Activated naive CD4-positive, alpha-beta T cell treated with anti-CD3 and anti-CD28 coated beads for 36 hours (primary cell): Measurements from ENCODE around the gene PCDH8. TPM values are rescaled to one million over a fixed set of nuclear protein-coding genes. Genes with fewer than 3 reads are reported as not detected.
A peak's percentile ranks its signal among the peaks of the same experiment; 100 is the strongest.

Experiments used
- CTCF ChIA-PET: fragments of 350-600 bp; sonication (Branson Sonifier 250); formaldehyde crosslinking; loops from one replicate; lab custom pipeline; 2021; ENCODE audit warnings: antibody characterized with exemption; lab: Charles Lee
- DNase-seq: peaks from one replicate; pipeline ENCODE4 v3.0.0-alpha.2; 2020
- H3K27ac Mint-ChIP-seq: one replicate; pipeline ENCODE4 v1.8.0; 2021; ENCODE audit warnings: mild to moderate bottlenecking, mixed read lengths
- H3K27me3 Mint-ChIP-seq: one replicate; pipeline ENCODE4 v1.8.0; 2021; ENCODE audit warnings: low read depth, mixed read lengths
- H3K36me3 Mint-ChIP-seq: one replicate; pipeline ENCODE4 v1.8.0; 2021; ENCODE audit warnings: low read depth, mixed read lengths
- H3K4me1 Mint-ChIP-seq: one replicate; pipeline ENCODE4 v1.8.0; 2021; ENCODE audit warnings: low read depth, mixed read lengths
- H3K4me3 Mint-ChIP-seq: one replicate; pipeline ENCODE4 v1.8.0; 2021; ENCODE audit warnings: mild to moderate bottlenecking, moderate library complexity, mixed read lengths
- H3K9me3 Mint-ChIP-seq: one replicate; pipeline ENCODE4 v1.8.0; 2021; ENCODE audit warnings: mixed read lengths
- intact Hi-C: fragments of 100-400 bp; cut with micrococcal nuclease; formaldehyde crosslinking; loops from one replicate; pipeline ENCODE4 v1.15.1; 2023
- total RNA-seq, 2 experiments: library from RNA; stranded (reverse); gene quantifications; one replicate each; pipeline ENCODE4 v1.2.3, GENCODE V29; 2021

Gene PCDH8
- total RNA-seq, 2 experiments from 2014 or later: not detected

GRCh38 chr13:52870143-52870542, 21.7 kb upstream of the PCDH8 start:
- Mint-ChIP-seq H3K27me3 (peaks cover 17% of the 10 kb centered on the region), H3K9me3 (peaks cover 4% of the 10 kb centered on the region), H3K4me3 (no peak overlapping the region), H3K27ac (no peak overlapping the region), H3K36me3 (no peaks in the 10 kb centered on the region), H3K4me1 (no peaks in the 10 kb centered on the region)
- intact Hi-C loops: no loop called here
- CTCF ChIA-PET: no interaction called here
- no peak for DNase-seq

GRCh38 chr13:52869621-52870020, 21.2 kb upstream of the PCDH8 start:
- CTCF ChIA-PET: no interaction called here
- Mint-ChIP-seq H3K27me3 (peaks cover 17% of the 10 kb centered on the region), H3K9me3 (peaks cover 2% of the 10 kb centered on the region), H3K4me1 (no peaks in the 10 kb centered on the region), H3K27ac (no peak overlapping the region), H3K4me3 (no peak overlapping the region), H3K36me3 (no peaks in the 10 kb centered on the region)
- intact Hi-C loops: no loop called here
- DNase-seq: no peak

GRCh38 chr13:52869050-52869449, 20.6 kb upstream of the PCDH8 start:
- Mint-ChIP-seq H3K27ac (no peak overlapping the region), H3K4me1 (no peaks in the 10 kb centered on the region), H3K9me3 (peaks cover 1% of the 10 kb centered on the region), H3K4me3 (no peak overlapping the region), H3K36me3 (no peaks in the 10 kb centered on the region), H3K27me3 (peaks cover 17% of the 10 kb centered on the region)
- no peak for DNase-seq
- intact Hi-C loops: no loop called here
- CTCF ChIA-PET: no interaction called here

GRCh38 chr13:52868190-52868589, 19.8 kb upstream of the PCDH8 start:
- Mint-ChIP-seq H3K4me3 (no peak overlapping the region), H3K36me3 (no peaks in the 10 kb centered on the region), H3K9me3 (no peaks in the 10 kb centered on the region), H3K4me1 (no peaks in the 10 kb centered on the region), H3K27me3 (peaks cover 17% of the 10 kb centered on the region), H3K27ac (no peak overlapping the region)
- intact Hi-C loops: no loop called here
- no peak for DNase-seq
- CTCF ChIA-PET: no interaction called here

GRCh38 chr13:52864941-52865340, 16.5 kb upstream of the PCDH8 start:
- no peak overlapping the region for H3K4me3 Mint-ChIP-seq
- CTCF ChIA-PET: interaction anchor here (0.9 to 1.0 kb wide), 2 partner anchors 13 to 162 kb away, joined by 3 to 5 read pairs; no protein-coding TSS in a partner anchor
- H3K9me3 Mint-ChIP-seq: no peaks in the 10 kb centered on the region
- intact Hi-C loops: no loop called here
- no peak for DNase-seq
- peaks cover 5% of the 10 kb centered on the region for H3K27me3 Mint-ChIP-seq
- no peaks in the 10 kb centered on the region for H3K36me3 Mint-ChIP-seq
- no peak overlapping the region for H3K27ac Mint-ChIP-seq
- no peaks in the 10 kb centered on the region for H3K4me1 Mint-ChIP-seq

- intact Hi-C loops: loop anchor here (1.0 kb wide), 1 partner anchor 106 kb away; no protein-coding TSS in a partner anchor
- CTCF ChIA-PET: no interaction called here
- peaks cover 3% of the 10 kb centered on the region for H3K27me3 Mint-ChIP-seq
- H3K4me3 Mint-ChIP-seq: no peak overlapping the region
- no peak overlapping the region for H3K27ac Mint-ChIP-seq
- no peaks in the 10 kb centered on the region for H3K4me1 Mint-ChIP-seq
- DNase-seq: peak; percentile 35
- no peaks in the 10 kb centered on the region for H3K36me3 Mint-ChIP-seq
- no peaks in the 10 kb centered on the region for H3K9me3 Mint-ChIP-seq
These were observed 14.1 kb upstream of the PCDH8 start for GRCh38 chr13:52862358-52863206.

- CTCF ChIA-PET: interaction anchor here (1.3 kb wide), 1 partner anchor 12 kb away, joined by 3 read pairs; no protein-coding TSS in a partner anchor
- Mint-ChIP-seq H3K4me1 (peaks cover 25% of the 10 kb centered on the region), H3K27me3 (peaks cover 78% of the 10 kb centered on the region), H3K27ac (no peak overlapping the region), H3K4me3 (no peak overlapping the region), H3K36me3 (peaks cover 5% of the 10 kb centered on the region), H3K9me3 (no peaks in the 10 kb centered on the region)
- intact Hi-C loops: no loop called here
- DNase-seq: no peak
These were observed 4.0 kb upstream of the PCDH8 start for GRCh38 chr13:52852444-52852843.

- intact Hi-C loops: loop anchor here (2.0 kb wide), 1 partner anchor 117 kb away; no protein-coding TSS in a partner anchor
- peaks cover 5% of the 10 kb centered on the region for H3K36me3 Mint-ChIP-seq
- peak overlapping the region; percentile 63 for H3K4me3 Mint-ChIP-seq
- H3K9me3 Mint-ChIP-seq: no peaks in the 10 kb centered on the region
- no peak overlapping the region for H3K27ac Mint-ChIP-seq
- DNase-seq: peak; percentile 32
- peaks cover 26% of the 10 kb centered on the region for H3K4me1 Mint-ChIP-seq
- H3K27me3 Mint-ChIP-seq: peaks cover 76% of the 10 kb centered on the region
- CTCF ChIA-PET: interaction anchor here (0.6 to 1.3 kb wide), 2 partner anchors 13 to 148 kb away, joined by 3 read pairs; no protein-coding TSS in a partner anchor
These were observed 2.9 kb upstream of the PCDH8 start for GRCh38 chr13:52851137-52851962.

- Mint-ChIP-seq H3K27ac (no peak overlapping the region), H3K36me3 (peaks cover 5% of the 10 kb centered on the region), H3K4me3 (peak overlapping the region; percentile 63), H3K4me1 (peaks cover 28% of the 10 kb centered on the region), H3K27me3 (peaks cover 72% of the 10 kb centered on the region), H3K9me3 (no peaks in the 10 kb centered on the region)
- CTCF ChIA-PET: interaction anchor here (0.6 kb wide), 1 partner anchor 384 kb away, joined by 5 read pairs; no protein-coding TSS in a partner anchor
- peak; percentile 69 for DNase-seq
- intact Hi-C loops: loop anchor here (2.0 kb wide), 1 partner anchor 118 kb away; no protein-coding TSS in a partner anchor
These were observed 2.1 kb upstream of the PCDH8 start for GRCh38 chr13:52850396-52851136.

- Mint-ChIP-seq H3K27ac (no peak overlapping the region), H3K27me3 (peaks cover 72% of the 10 kb centered on the region), H3K4me1 (peaks cover 29% of the 10 kb centered on the region), H3K36me3 (peaks cover 5% of the 10 kb centered on the region), H3K9me3 (no peaks in the 10 kb centered on the region), H3K4me3 (no peak overlapping the region)
- no peak for DNase-seq
- CTCF ChIA-PET: interaction anchor here (0.6 kb wide), 1 partner anchor 383 kb away, joined by 5 read pairs; no protein-coding TSS in a partner anchor
- intact Hi-C loops: loop anchor here (2.0 kb wide), 1 partner anchor 119 kb away; no protein-coding TSS in a partner anchor
These were observed 1.6 kb upstream of the PCDH8 start for GRCh38 chr13:52850072-52850395.

- Mint-ChIP-seq H3K27me3 (peaks cover 72% of the 10 kb centered on the region), H3K4me1 (peaks cover 32% of the 10 kb centered on the region), H3K9me3 (no peaks in the 10 kb centered on the region), H3K36me3 (peaks cover 6% of the 10 kb centered on the region), H3K27ac (no peak overlapping the region), H3K4me3 (no peak overlapping the region)
- no peak for DNase-seq
- CTCF ChIA-PET: interaction anchor here (0.6 kb wide), 1 partner anchor 383 kb away, joined by 5 read pairs; no protein-coding TSS in a partner anchor
- intact Hi-C loops: loop anchor here (2.0 to 10.0 kb wide), 3 partner anchors 119 to 305 kb away; no protein-coding TSS in a partner anchor
These were observed 1.0 kb upstream of the PCDH8 start for GRCh38 chr13:52849291-52850071.
